ENCODE results near the gene NPHP4. TPM values are rescaled to one million over a fixed set of nuclear protein-coding genes. Genes with fewer than 3 reads are reported as not detected.

The NPHP4 gene
- total and polyA plus RNA-seq, 5 donors from 2014 or later: 0.29 to 13.2 (median 0.80) TPM

- H3K9me3 ChIP-seq (ENCODE audit: control insufficient read depth in 2 of 2, low read length in 2 of 2): no peaks in the 10 kb centered on the region
- DNase-seq (peak in 1 of 3 donors; percentile 37), ATAC-seq (ENCODE audit: low read depth in 2 of 2) (no peak)
- H3K36me3 ChIP-seq (ENCODE audit: control insufficient read depth, insufficient read depth, low read length): peaks cover 6% of the 10 kb centered on the region
- H3K4me1 Mint-ChIP-seq: peaks cover 0 to 16% (median 7%) of the 10 kb centered on the region in 4 donors
- no peak overlapping the region for H3K27ac ChIP-seq (ENCODE audit: insufficient read depth, low read length, poor library complexity, severe bottlenecking)
- peaks cover 22% of the 10 kb centered on the region for H3K36me3 Mint-ChIP-seq
- H3K27me3 Mint-ChIP-seq: no peaks in the 10 kb centered on the region
- H3K9me3 Mint-ChIP-seq: no peaks in the 10 kb centered on the region
- no peak overlapping the region for H3K27ac Mint-ChIP-seq
- H3K4me1 ChIP-seq (ENCODE audit: control insufficient read depth, insufficient read depth, low read length, poor library complexity, severe bottlenecking): no peaks in the 10 kb centered on the region
- H3K4me3 ChIP-seq (ENCODE audit: low read depth, low read length): no peak overlapping the region
- H3K27me3 ChIP-seq (ENCODE audit: control insufficient read depth, insufficient read depth, low read length): no peaks in the 10 kb centered on the region
- H3K4me3 Mint-ChIP-seq: no peak overlapping the region
Observed at GRCh38 chr1:5982276-5982675, 9.9 kb downstream of the NPHP4 start.

DNA sequence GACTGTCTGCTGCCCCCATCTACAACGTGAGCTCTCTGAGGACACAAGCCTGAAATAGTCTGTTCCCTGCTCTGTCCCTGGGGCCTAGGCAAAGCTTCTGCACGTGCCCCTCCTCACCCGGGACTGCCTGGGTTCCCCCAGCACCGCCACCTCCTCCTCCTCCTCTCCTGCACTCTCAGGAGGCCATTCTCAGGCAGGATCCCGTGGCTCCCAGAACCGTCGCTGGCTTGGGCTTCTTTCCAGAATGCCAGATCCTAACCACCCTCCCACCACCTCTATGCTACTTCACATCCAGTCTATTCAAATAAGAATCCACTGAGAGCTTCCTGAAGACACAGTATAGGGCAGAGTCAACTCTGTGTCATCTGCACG is 11.2 kb downstream of the NPHP4 start:
- no peaks in the 10 kb centered on the region for H3K9me3 Mint-ChIP-seq
- peaks cover 5 to 15% (median 10%) of the 10 kb centered on the region in 4 donors for H3K4me1 Mint-ChIP-seq
- H3K27me3 ChIP-seq (ENCODE audit: control insufficient read depth, insufficient read depth, low read length): no peaks in the 10 kb centered on the region
- no peak overlapping the region for H3K4me3 ChIP-seq (ENCODE audit: low read depth, low read length)
- H3K27ac Mint-ChIP-seq: peak overlapping the region in 1 of 3 donors; percentile 48
- peaks cover 6% of the 10 kb centered on the region for H3K36me3 ChIP-seq (ENCODE audit: control insufficient read depth, insufficient read depth, low read length)
- H3K9me3 ChIP-seq (ENCODE audit: control insufficient read depth in 2 of 2, low read length in 2 of 2): no peaks in the 10 kb centered on the region
- H3K36me3 Mint-ChIP-seq: peaks cover 26% of the 10 kb centered on the region
- ATAC-seq (ENCODE audit: low read depth in 2 of 2): no peak
- H3K27me3 Mint-ChIP-seq: no peaks in the 10 kb centered on the region
- H3K4me1 ChIP-seq (ENCODE audit: control insufficient read depth, insufficient read depth, low read length, poor library complexity, severe bottlenecking): no peaks in the 10 kb centered on the region
- no peak overlapping the region for H3K4me3 Mint-ChIP-seq
- no peak overlapping the region for H3K27ac ChIP-seq (ENCODE audit: insufficient read depth, low read length, poor library complexity, severe bottlenecking)
- no peak for DNase-seq

DNA sequence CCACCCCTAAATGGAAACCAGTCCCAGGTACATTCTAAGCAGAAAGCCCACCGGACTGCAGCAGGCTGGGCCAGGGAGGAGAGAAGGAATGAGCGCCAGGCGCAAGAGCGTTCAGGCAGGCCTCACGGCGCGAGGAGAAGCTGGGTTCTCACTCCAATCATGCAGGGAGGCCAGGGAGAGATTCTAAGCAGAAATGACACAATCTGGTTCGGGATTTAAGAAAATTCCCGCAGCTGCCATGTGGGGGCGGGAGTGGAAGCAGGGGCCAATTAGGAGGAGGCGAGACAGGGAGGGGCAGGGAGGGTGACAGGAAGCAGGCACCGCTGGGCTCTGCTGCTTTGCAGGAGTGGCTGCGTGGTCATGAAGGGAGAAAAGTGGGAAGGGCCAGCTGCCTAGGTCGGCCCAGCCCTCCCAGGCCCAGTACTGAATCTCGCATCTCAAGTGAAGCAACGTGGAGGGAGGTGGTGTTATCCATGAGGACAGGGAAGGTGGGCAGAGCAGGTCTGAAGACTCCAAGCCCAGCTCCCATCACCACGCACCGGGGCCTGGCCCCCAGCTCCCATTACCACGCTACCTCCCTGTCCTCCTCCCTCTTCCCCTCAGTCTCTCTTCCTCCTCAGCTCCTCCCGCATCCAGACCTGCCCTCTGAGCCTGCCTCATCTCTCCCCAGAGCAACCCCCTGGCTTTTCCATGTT is 11.8 kb downstream of the NPHP4 start:
- no peaks in the 10 kb centered on the region for H3K9me3 ChIP-seq (ENCODE audit: control insufficient read depth in 2 of 2, low read length in 2 of 2)
- no peak overlapping the region for H3K4me3 Mint-ChIP-seq

GRCh38 chr1:5979536-5980313 is 12.5 kb downstream of the NPHP4 start:
- peaks cover 5 to 22% (median 11%) of the 10 kb centered on the region in 4 donors for H3K4me1 Mint-ChIP-seq
- H3K27ac Mint-ChIP-seq: no peak overlapping the region
- H3K9me3 Mint-ChIP-seq: no peaks in the 10 kb centered on the region
- Histone ChIP-seq H3K27me3 (ENCODE audit: control insufficient read depth, insufficient read depth, low read length) (no peaks in the 10 kb centered on the region), H3K9me3 (ENCODE audit: control insufficient read depth in 2 of 2, low read length in 2 of 2) (no peaks in the 10 kb centered on the region), H3K36me3 (ENCODE audit: control insufficient read depth, insufficient read depth, low read length) (peaks cover 4% of the 10 kb centered on the region), H3K4me1 (ENCODE audit: control insufficient read depth, insufficient read depth, low read length, poor library complexity, severe bottlenecking) (no peaks in the 10 kb centered on the region), H3K4me3 (ENCODE audit: low read depth, low read length) (no peak overlapping the region), H3K27ac (ENCODE audit: insufficient read depth, low read length, poor library complexity, severe bottlenecking) (no peak overlapping the region)
- no peak overlapping the region for H3K4me3 Mint-ChIP-seq
- H3K27me3 Mint-ChIP-seq: no peaks in the 10 kb centered on the region
- no peak for ATAC-seq (ENCODE audit: low read depth in 2 of 2)
- DNase-seq: no peak
- H3K36me3 Mint-ChIP-seq: peaks cover 25% of the 10 kb centered on the region

More for the DNA sequence above, 11.8 kb downstream of the NPHP4 start:
- peaks cover 6% of the 10 kb centered on the region for H3K36me3 ChIP-seq (ENCODE audit: control insufficient read depth, insufficient read depth, low read length)
- Mint-ChIP-seq H3K27ac (no peak overlapping the region), H3K4me1 (peaks cover 7 to 15% (median 9%) of the 10 kb centered on the region in 4 donors), H3K9me3 (no peaks in the 10 kb centered on the region), H3K36me3 (peaks cover 22% of the 10 kb centered on the region), H3K27me3 (no peaks in the 10 kb centered on the region)
- no peak for DNase-seq
- H3K27me3 ChIP-seq (ENCODE audit: control insufficient read depth, insufficient read depth, low read length): no peaks in the 10 kb centered on the region
- ATAC-seq (ENCODE audit: low read depth in 2 of 2): no peak
- no peaks in the 10 kb centered on the region for H3K4me1 ChIP-seq (ENCODE audit: control insufficient read depth, insufficient read depth, low read length, poor library complexity, severe bottlenecking)
- no peak overlapping the region for H3K4me3 ChIP-seq (ENCODE audit: low read depth, low read length)
- no peak overlapping the region for H3K27ac ChIP-seq (ENCODE audit: insufficient read depth, low read length, poor library complexity, severe bottlenecking)

GRCh38 chr1:5978452-5978851 is 13.8 kb downstream of the NPHP4 start:
- Histone ChIP-seq H3K27ac (ENCODE audit: insufficient read depth, low read length, poor library complexity, severe bottlenecking) (no peak overlapping the region), H3K4me3 (ENCODE audit: low read depth, low read length) (no peak overlapping the region), H3K9me3 (ENCODE audit: control insufficient read depth in 2 of 2, low read length in 2 of 2) (no peaks in the 10 kb centered on the region), H3K27me3 (ENCODE audit: control insufficient read depth, insufficient read depth, low read length) (no peaks in the 10 kb centered on the region), H3K4me1 (ENCODE audit: control insufficient read depth, insufficient read depth, low read length, poor library complexity, severe bottlenecking) (no peaks in the 10 kb centered on the region), H3K36me3 (ENCODE audit: control insufficient read depth, insufficient read depth, low read length) (no peaks in the 10 kb centered on the region)
- H3K4me3 Mint-ChIP-seq: no peak overlapping the region
- ATAC-seq (ENCODE audit: low read depth in 2 of 2) (no peak), DNase-seq (no peak)
- no peaks in the 10 kb centered on the region for H3K27me3 Mint-ChIP-seq
- H3K9me3 Mint-ChIP-seq: no peaks in the 10 kb centered on the region
- H3K27ac Mint-ChIP-seq: peak overlapping the region in 1 of 3 donors; percentile 59
- peaks cover 30% of the 10 kb centered on the region for H3K36me3 Mint-ChIP-seq
- H3K4me1 Mint-ChIP-seq: peaks cover 5 to 22% (median 11%) of the 10 kb centered on the region in 4 donors

DNA sequence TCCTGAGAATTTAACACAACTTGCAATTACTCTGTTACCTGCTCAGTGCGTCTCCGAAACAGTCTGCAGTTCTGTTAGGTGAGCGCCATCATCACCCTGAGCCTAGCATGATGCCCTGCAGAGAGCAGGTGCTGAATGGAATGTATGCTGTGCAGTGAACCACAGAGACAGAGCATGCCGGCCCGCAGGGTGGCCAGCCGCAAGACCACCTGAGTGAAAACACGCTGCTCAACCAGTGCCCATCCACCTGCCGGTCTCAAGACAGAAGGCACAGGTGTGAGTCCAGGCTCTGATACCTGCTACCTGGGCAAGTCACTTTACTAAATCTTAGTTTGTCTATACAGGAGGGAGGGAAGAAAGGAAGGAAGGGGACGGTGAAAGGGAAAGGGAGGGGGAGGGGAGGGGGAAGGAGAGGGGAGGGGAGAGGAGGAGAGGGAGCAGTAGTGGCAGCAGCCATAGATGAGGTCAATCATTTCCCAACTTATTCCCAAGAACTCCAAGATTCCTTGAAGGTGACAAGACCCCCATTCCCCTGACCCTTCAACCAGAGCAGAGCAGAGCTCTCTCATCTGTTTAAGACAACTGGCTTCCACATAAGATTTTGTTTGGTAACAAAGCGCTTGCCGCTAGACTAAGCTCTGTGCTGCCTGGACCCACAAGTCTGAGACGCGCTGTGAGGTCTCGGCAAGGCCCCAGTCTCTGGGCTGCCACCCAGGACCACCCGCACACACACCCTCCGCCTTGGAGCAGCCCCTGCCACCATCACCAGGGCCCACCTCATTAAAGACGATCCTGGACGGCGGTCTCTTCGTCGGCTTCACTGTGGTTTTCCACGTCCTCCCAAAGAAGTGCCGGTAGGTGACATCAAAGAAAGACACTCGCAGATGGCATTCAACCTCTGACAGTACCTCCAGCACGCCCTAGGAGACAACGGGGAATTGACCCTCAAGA is 14.5 kb downstream of the NPHP4 start:
- DNase-seq: no peak

DNA sequence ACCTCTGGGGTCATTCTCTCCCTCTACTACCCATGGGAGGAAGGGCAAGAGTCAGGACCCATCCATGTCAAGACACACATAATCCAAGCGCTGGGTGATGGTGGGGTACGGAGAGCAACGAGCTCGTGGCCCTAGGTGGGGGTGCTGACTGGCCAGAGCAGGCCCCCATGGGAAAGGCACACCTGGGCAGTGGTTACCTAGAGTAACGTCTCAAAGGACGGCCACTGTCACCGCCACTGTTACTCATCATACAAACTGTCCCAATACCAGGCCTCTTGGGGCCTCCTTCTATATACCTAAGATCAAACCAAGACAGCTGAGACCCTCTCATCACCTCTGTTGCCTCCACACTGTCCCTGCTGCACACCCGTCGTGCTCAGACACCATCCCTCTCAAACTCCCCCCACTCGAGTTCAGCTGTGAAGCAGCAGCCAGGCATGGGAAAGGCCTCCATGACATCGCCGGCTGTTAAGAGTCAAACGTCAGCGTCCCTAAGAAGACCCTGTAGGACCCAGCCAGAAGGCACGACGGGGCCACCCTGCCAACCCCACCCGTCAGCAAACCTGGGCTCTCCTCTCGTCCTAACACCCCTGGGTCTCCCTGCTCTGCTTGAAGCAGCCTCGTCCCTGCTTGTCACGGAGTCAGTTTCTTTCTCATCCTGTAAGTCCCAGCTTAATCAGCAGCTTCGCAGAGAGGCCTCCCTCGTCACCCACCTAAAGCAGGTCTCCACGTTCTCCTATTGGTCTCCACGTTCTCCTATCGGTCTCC is 15.3 kb downstream of the NPHP4 start:
- Histone ChIP-seq H3K36me3 (ENCODE audit: control insufficient read depth, insufficient read depth, low read length) (no peaks in the 10 kb centered on the region), H3K4me1 (ENCODE audit: control insufficient read depth, insufficient read depth, low read length, poor library complexity, severe bottlenecking) (no peaks in the 10 kb centered on the region), H3K9me3 (ENCODE audit: control insufficient read depth in 2 of 2, low read length in 2 of 2) (no peaks in the 10 kb centered on the region), H3K4me3 (ENCODE audit: low read depth, low read length) (no peak overlapping the region), H3K27ac (ENCODE audit: insufficient read depth, low read length, poor library complexity, severe bottlenecking) (no peak overlapping the region), H3K27me3 (ENCODE audit: control insufficient read depth, insufficient read depth, low read length) (no peaks in the 10 kb centered on the region)
- Mint-ChIP-seq H3K4me1 (peaks cover 5 to 22% (median 11%) of the 10 kb centered on the region in 4 donors), H3K27me3 (no peaks in the 10 kb centered on the region), H3K9me3 (no peaks in the 10 kb centered on the region), H3K4me3 (no peak overlapping the region), H3K27ac (peak overlapping the region in 2 of 3 donors; percentile 29 to 86), H3K36me3 (peaks cover 24% of the 10 kb centered on the region)
- ATAC-seq (ENCODE audit: low read depth in 2 of 2) (no peak), DNase-seq (no peak)

More for the DNA sequence above, 14.5 kb downstream of the NPHP4 start:
- Histone ChIP-seq H3K4me3 (ENCODE audit: low read depth, low read length) (no peak overlapping the region), H3K4me1 (ENCODE audit: control insufficient read depth, insufficient read depth, low read length, poor library complexity, severe bottlenecking) (no peaks in the 10 kb centered on the region), H3K36me3 (ENCODE audit: control insufficient read depth, insufficient read depth, low read length) (no peaks in the 10 kb centered on the region), H3K27ac (ENCODE audit: insufficient read depth, low read length, poor library complexity, severe bottlenecking) (no peak overlapping the region), H3K27me3 (ENCODE audit: control insufficient read depth, insufficient read depth, low read length) (no peaks in the 10 kb centered on the region), H3K9me3 (ENCODE audit: control insufficient read depth in 2 of 2, low read length in 2 of 2) (no peaks in the 10 kb centered on the region)
- H3K36me3 Mint-ChIP-seq: peaks cover 27% of the 10 kb centered on the region
- peak overlapping the region in 1 of 4 donors; percentile 41 for H3K4me3 Mint-ChIP-seq
- no peak for ATAC-seq (ENCODE audit: low read depth in 2 of 2)
- peaks cover 5 to 22% (median 11%) of the 10 kb centered on the region in 4 donors for H3K4me1 Mint-ChIP-seq
- no peaks in the 10 kb centered on the region for H3K27me3 Mint-ChIP-seq
- no peaks in the 10 kb centered on the region for H3K9me3 Mint-ChIP-seq
- H3K27ac Mint-ChIP-seq: peak overlapping the region in 2 of 3 donors; percentile 29 to 86
